DND-41 (cell line): ENCODE results near the gene GPR33.
"Not testable (repeated sequence)": the region's sequence is repeated elsewhere in the genome, so short reads cannot be mapped to it uniquely, and the experiment has no call there.

Experiments used
- ATAC-seq: fragments of 200-7000 bp; cut with Tn5 transposase; 3 replicates; pipeline ENCODE4 v1.9.1; 2021; ENCODE audit warnings: low read depth; ENCODE audit not compliant: insufficient read depth
- DNase-seq: peaks from one replicate; pipeline ENCODE4 v3.0.0-alpha.2; 2020
- H2AFZ ChIP-seq: 2 replicates; pipeline ENCODE4 v1.6.0; 2012; ENCODE audit warnings: low read depth, low read length
- H3K27ac ChIP-seq: 2 replicates; pipeline ENCODE4 v1.5.1; 2012; ENCODE audit warnings: low read length, inconsistent platforms
- H3K27me3 ChIP-seq: fragments of 200-600 bp; sonication (generic); 2 replicates; pipeline ENCODE4 v1.6.0; 2012; ENCODE audit warnings: low read length, mild to moderate bottlenecking, inconsistent platforms; ENCODE audit not compliant: insufficient read depth, poor library complexity
- H3K36me3 ChIP-seq: 2 replicates; pipeline ENCODE4 v1.5.1; 2012; ENCODE audit warnings: low read length, inconsistent platforms; ENCODE audit not compliant: insufficient read depth
- H3K4me1 ChIP-seq: 2 replicates; pipeline ENCODE4 v1.5.1; 2012; ENCODE audit warnings: mild to moderate bottlenecking, low read length; ENCODE audit not compliant: insufficient read depth
- H3K4me2 ChIP-seq: 2 replicates; pipeline ENCODE4 v1.6.0; 2012; ENCODE audit warnings: mild to moderate bottlenecking, moderate library complexity, low read length, inconsistent platforms; ENCODE audit not compliant: insufficient read depth
- H3K4me3 ChIP-seq, 2 experiments: fragments of 200-600 bp in 1 of 2; shearing (Covaris generic) in 1 of 2; 2 replicates each; pipeline ENCODE4 v1.5.1; 2012 to 2016; ENCODE audit warnings: inconsistent platforms in 2 of 2, low read length in 2 of 2, mild to moderate bottlenecking in 2 of 2, low read depth in 1 of 2, moderate library complexity in 1 of 2
- H3K79me2 ChIP-seq: 2 replicates; pipeline ENCODE4 v1.6.0; 2012; ENCODE audit warnings: low read length, inconsistent platforms; ENCODE audit not compliant: insufficient read depth
- H3K9ac ChIP-seq: 2 replicates; pipeline ENCODE4 v1.6.0; 2012; ENCODE audit warnings: low read depth, mild to moderate bottlenecking, inconsistent platforms, low read length, moderate library complexity
- H3K9me3 ChIP-seq: 2 replicates; pipeline ENCODE4 v1.5.1; 2012; ENCODE audit warnings: low read length, moderate library complexity, mild to moderate bottlenecking, inconsistent platforms; ENCODE audit not compliant: insufficient read depth, severe bottlenecking
- H4K20me1 ChIP-seq: 2 replicates; pipeline ENCODE4 v1.6.0; 2012; ENCODE audit warnings: low read length; ENCODE audit not compliant: insufficient read depth
- EZH2 ChIP-seq: IDR thresholded peaks from 3 replicates; pipeline ENCODE4 v1.6.1; 2012; ENCODE audit warnings: borderline replicate concordance, low read depth, mild to moderate bottlenecking, moderate library complexity, low read length, inconsistent platforms; ENCODE audit not compliant: severe bottlenecking
- TF ChIP-seq, protein P1 (sequence below): IDR thresholded peaks from 2 replicates; pipeline ENCODE4 v1.5.1; 2012; ENCODE audit warnings: borderline replicate concordance, low read length, moderate library complexity, mild to moderate bottlenecking; ENCODE audit not compliant: poor library complexity, severe bottlenecking; ENCODE audit errors: extremely low read depth

The GPR33 gene

DNA sequence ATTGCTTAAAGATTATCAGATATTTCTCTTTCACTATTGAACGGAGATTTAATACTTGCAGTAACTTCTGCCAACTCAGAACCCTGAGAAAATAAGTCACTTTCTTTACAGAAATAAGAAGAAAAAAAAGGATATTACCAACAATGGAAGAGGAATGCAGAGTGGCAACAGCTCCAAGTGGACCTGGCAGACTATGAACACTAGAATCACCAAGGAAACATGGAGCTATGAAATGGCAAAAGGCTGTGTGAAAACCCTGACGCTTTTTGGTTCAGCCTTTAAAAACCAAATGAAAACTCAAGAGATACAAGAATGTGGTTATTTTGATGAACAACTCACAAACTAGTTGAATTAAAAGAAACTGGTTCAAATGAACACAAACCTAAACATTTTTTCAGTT, 48.3 kb downstream of the GPR33 start:
- Histone ChIP-seq H3K9ac (no peak overlapping the region), H3K79me2 (no peaks in the 10 kb centered on the region), H3K27me3 (no peaks in the 10 kb centered on the region), H3K36me3 (no peaks in the 10 kb centered on the region; the same call in 1 of the 2 replicates), H4K20me1 (no peaks in the 10 kb centered on the region), H3K4me1 (no peaks in the 10 kb centered on the region), H3K9me3 (no peaks in the 10 kb centered on the region), H3K4me2 (no peak overlapping the region), H3K27ac (no peak overlapping the region), H3K4me3 (no peak overlapping the region), H2AFZ (no peak overlapping the region)
- TF ChIP-seq, protein P1, sequence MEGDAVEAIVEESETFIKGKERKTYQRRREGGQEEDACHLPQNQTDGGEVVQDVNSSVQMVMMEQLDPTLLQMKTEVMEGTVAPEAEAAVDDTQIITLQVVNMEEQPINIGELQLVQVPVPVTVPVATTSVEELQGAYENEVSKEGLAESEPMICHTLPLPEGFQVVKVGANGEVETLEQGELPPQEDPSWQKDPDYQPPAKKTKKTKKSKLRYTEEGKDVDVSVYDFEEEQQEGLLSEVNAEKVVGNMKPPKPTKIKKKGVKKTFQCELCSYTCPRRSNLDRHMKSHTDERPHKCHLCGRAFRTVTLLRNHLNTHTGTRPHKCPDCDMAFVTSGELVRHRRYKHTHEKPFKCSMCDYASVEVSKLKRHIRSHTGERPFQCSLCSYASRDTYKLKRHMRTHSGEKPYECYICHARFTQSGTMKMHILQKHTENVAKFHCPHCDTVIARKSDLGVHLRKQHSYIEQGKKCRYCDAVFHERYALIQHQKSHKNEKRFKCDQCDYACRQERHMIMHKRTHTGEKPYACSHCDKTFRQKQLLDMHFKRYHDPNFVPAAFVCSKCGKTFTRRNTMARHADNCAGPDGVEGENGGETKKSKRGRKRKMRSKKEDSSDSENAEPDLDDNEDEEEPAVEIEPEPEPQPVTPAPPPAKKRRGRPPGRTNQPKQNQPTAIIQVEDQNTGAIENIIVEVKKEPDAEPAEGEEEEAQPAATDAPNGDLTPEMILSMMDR = no peak
- DNase-seq = no peak
- ATAC-seq = no peak

DNA sequence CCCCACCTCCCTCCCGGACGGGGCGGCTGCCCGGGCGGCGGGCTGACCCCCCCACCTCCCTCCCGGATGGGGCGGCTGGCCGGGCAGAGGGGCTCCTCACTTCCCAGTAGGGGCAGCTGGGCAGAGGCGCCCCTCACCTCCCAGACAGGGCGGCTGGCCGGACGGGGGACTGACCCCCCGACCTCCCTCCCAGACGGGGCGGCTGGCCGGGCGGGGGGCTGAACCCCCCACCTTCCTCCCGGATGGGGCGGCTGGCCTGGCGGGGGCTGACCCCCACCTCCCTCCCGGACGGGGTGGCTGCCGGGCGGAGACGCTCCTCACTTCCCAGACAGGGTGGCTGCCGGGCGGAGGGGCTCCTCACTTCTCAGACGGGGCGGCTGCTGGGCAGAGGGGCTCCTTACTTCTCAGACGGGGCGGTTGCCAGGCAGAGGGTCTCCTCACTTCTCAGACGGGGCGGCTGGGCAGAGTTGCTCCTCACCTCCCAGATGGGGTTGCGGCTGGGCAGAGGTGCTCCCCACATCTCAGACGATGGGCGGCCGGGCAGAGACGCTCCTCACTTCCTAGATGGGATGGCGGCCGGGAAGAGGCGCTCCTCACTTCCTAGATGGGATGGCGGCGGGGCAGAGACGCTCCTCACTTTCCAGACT, 50.7 kb downstream of the GPR33 start:
- not testable (repeated sequence) for H4K20me1 ChIP-seq, DNase-seq, H2AFZ ChIP-seq, H3K4me3 ChIP-seq, H3K9ac ChIP-seq, H3K27ac ChIP-seq, H3K4me2 ChIP-seq, H3K9me3 ChIP-seq, H3K36me3 ChIP-seq, H3K4me1 ChIP-seq, ATAC-seq, H3K79me2 ChIP-seq, H3K27me3 ChIP-seq

DNA sequence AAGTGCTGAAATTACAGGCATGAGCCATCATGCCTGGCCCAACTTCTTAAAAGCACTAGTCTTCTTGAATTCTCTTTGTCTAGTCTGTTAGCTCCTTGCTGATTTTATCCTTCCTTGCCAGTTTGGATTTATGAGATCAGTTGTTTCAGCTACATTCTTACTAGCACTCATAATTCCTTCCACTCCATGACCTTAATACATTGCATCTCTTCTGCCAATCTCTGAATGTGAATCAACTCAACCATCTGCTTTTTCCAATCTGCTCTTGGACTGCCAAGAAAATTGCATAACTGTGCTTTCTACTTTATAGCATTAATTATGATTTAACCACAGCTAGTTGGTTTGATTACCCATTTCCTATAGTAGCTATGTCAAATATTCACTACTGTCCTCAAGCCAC, 52.6 kb downstream of the GPR33 start:
- H3K27me3 ChIP-seq = no peaks in the 10 kb centered on the region
- H3K36me3 ChIP-seq = peaks cover 3% of the 10 kb centered on the region; the same call in 1 of the 2 replicates
- no peaks in the 10 kb centered on the region for H3K4me1 ChIP-seq
- H4K20me1 ChIP-seq = no peaks in the 10 kb centered on the region
- TF ChIP-seq, protein P1 = no peak
- TF ChIP-seq EZH2 = no peak
- no peak overlapping the region for H2AFZ ChIP-seq
- H3K79me2 ChIP-seq = no peaks in the 10 kb centered on the region
- H3K9me3 ChIP-seq = peaks cover 6% of the 10 kb centered on the region
- no peak overlapping the region for H3K27ac ChIP-seq
- H3K4me2 ChIP-seq = no peak overlapping the region
- no peak for ATAC-seq
- H3K4me3 ChIP-seq = no peak overlapping the region
- DNase-seq = no peak
- H3K9ac ChIP-seq = no peak overlapping the region
